ENCODE data around the gene BMF. TPM values are rescaled to one million over a fixed set of nuclear protein-coding genes. Genes with fewer than 3 reads are reported as not detected.

The BMF gene, protein sequence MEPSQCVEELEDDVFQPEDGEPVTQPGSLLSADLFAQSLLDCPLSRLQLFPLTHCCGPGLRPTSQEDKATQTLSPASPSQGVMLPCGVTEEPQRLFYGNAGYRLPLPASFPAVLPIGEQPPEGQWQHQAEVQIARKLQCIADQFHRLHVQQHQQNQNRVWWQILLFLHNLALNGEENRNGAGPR
- 4.8 and 5.3 TPM in 2 replicates for total RNA-seq (2014; rRNA removed; shearing (Covaris generic))
- total RNA-seq (2022) = 11.1 and 11.3 TPM in 2 replicates
- Bru-seq, nascent RNA = percentile 39 among the genes with signal in this experiment
- percentile 36 among the genes with signal in this experiment for BruChase-seq, experiment 1, labeled RNA remaining after a 6-hour chase
- BruChase-seq, experiment 2, labeled RNA remaining after a 2-hour chase = percentile 47 among the genes with signal in this experiment
- long read RNA-seq, full-length matches to known transcripts = 1 of 6 reads
- long read RNA-seq, partial matches to known transcripts = 2 of 6 reads
- long read RNA-seq, other reads (novel, unspliced or antisense) = 3 of 6 reads

DNA sequence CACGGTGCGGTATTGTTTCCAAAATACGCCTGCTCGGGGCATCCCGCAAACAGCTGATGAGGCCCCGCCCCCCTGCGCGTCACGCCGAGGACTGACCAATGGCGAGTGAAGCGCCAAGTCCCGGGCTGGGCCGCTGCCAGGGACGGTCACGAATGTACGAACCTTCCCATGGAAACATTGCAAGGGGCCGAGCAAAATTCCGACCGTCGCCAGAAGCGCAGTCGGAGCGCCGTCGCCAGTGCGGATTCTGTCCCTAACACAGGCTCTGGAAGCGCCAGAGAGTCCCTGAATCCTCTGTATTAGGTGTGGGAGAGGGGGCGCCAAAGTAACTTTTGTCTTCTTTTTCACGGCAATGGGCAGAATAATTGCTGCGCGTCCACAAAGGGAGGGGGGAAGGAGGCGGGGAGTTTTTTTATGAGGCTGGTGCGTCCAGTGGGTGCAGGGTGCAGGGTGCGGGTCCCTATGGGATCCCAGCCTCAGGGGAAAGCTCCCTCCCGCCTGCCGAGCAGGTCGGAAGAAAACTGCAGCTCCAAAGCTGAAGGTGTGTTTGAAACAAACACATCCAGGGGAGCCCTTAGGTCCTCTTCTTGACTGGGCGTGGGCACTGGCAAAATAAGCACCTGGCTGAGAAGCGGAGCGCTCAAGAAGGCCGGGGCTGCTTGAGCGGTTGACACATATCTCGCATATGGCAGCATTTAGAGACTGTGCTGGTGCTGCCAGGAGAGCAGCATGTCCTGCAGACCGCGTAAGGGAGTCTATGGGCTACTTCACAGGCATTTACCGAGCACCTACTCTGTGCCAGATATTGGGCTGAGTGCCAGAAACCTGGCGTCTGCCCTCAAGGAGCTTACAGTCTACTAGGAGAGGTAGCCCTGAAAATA is at the start of gene BMF:
BMF (minus strand) TSS at position 25 of the 881 bp plus-strand sequence. CDS start 2,793 bp downstream, outside the sequence.
- ChIA-PET CTCF (ENCODE audit: unreplicated experiment) (interaction anchor here (0.6 to 1.0 kb wide), 2 partner anchors 63 to 75 kb away, joined by 3 to 4 read pairs; no protein-coding TSS in a partner anchor), POLR2A (interaction anchor here (0.6 to 10.1 kb wide), 8 partner anchors 7 to 95 kb away, joined by 3 to 146 read pairs (median 4); no protein-coding TSS in a partner anchor)
- no TSS peak for BruUV-seq (replicated peaks)
- Histone ChIP-seq H3K9me2 (ENCODE audit: insufficient read depth, low read length) (no peaks in the 10 kb centered on the region), H3K4me3 (ENCODE audit: low read depth, low read length, poor library complexity, severe bottlenecking) (peak within 1 kb of the TSS; percentile 77), H4K20me1 (ENCODE audit: insufficient read depth, low read length) (no peaks in the 10 kb centered on the region), H2AFZ (ENCODE audit: low read length) (peak within 1 kb of the TSS; percentile 86), H3K4me2 (ENCODE audit: low read length) (peak within 1 kb of the TSS; percentile 88), H3K9me3 (ENCODE audit: low read length) (no peaks in the 10 kb centered on the region), H3K36me3 (ENCODE audit: insufficient read depth, low read length) (no peaks in the 10 kb centered on the region), H3K27ac (ENCODE audit: low read depth, low read length, poor library complexity, severe bottlenecking) (peak within 1 kb of the TSS; percentile 68), H3K4me1 (ENCODE audit: insufficient read depth, low read length, poor library complexity, severe bottlenecking) (peaks cover 72% of the 10 kb centered on the region), H3K79me2 (ENCODE audit: insufficient read depth, low read depth, low read length) (no peaks in the 10 kb centered on the region)
- intact Hi-C loops (cut with micrococcal nuclease; ENCODE audit: unreplicated experiment) = loop anchor here (2.0 to 5.0 kb wide), 3 partner anchors 52 to 320 kb away; partner anchors contain the start of gene BUB1B
- no peak for TF ChIP-seq EZH2phosphoT487 (IDR thresholded peaks at IDR 0.05; ENCODE audit: borderline replicate concordance, low read depth, low read length)
- TF ChIP-seq, protein P1, sequence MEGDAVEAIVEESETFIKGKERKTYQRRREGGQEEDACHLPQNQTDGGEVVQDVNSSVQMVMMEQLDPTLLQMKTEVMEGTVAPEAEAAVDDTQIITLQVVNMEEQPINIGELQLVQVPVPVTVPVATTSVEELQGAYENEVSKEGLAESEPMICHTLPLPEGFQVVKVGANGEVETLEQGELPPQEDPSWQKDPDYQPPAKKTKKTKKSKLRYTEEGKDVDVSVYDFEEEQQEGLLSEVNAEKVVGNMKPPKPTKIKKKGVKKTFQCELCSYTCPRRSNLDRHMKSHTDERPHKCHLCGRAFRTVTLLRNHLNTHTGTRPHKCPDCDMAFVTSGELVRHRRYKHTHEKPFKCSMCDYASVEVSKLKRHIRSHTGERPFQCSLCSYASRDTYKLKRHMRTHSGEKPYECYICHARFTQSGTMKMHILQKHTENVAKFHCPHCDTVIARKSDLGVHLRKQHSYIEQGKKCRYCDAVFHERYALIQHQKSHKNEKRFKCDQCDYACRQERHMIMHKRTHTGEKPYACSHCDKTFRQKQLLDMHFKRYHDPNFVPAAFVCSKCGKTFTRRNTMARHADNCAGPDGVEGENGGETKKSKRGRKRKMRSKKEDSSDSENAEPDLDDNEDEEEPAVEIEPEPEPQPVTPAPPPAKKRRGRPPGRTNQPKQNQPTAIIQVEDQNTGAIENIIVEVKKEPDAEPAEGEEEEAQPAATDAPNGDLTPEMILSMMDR (conservative IDR thresholded peaks at IDR 0.05; ENCODE audit: low read length) = peak; percentile 68
- peak; percentile 98 for DNase-seq (ENCODE audit: low spot score)

DNA sequence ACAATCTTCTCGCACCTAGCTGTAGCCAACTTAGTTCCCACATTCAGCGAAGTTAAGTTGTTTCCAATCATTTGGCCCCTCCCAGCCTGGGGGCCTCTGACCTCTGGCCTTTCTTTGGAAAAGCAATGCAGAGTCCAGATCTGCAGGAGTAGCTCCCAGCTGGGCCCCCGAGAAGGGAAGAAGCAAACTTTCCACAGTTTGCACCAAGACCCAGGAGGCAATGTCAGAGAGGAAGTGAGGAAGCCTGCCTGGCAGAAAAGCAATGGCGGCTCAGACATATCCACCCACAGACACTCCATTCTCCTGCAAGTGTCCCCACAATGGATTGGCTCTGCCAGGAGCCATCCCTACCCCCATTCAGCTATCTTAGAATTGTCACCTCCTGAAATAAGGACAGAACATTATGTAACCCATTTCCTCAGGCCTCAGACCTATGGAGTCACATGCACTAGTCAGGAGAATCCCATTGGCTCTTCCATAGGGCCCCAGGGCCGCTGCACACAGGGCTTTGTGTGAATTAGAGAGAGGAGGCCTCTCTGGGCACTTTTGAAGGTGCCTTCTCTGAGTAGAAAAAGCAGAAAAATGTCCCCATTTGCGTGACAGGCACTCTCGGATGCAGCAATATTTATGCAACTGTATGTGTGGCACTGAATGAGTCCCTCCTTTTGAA is 49.2 kb upstream of the BMF start:
- Histone ChIP-seq H3K79me2 (ENCODE audit: insufficient read depth, low read depth, low read length) (peaks cover 21% of the 10 kb centered on the region), H3K27ac (ENCODE audit: low read depth, low read length, poor library complexity, severe bottlenecking) (no peak overlapping the region), H3K4me1 (ENCODE audit: insufficient read depth, low read length, poor library complexity, severe bottlenecking) (peaks cover 19% of the 10 kb centered on the region), H3K4me3 (ENCODE audit: low read depth, low read length, poor library complexity, severe bottlenecking) (no peak overlapping the region), H3K4me2 (ENCODE audit: low read length) (no peak overlapping the region), H3K36me3 (ENCODE audit: insufficient read depth, low read length) (peaks cover 18% of the 10 kb centered on the region), H2AFZ (ENCODE audit: low read length) (no peak overlapping the region), H3K9me3 (ENCODE audit: low read length) (no peaks in the 10 kb centered on the region), H4K20me1 (ENCODE audit: insufficient read depth, low read length) (peaks cover 8% of the 10 kb centered on the region), H3K9me2 (ENCODE audit: insufficient read depth, low read length) (no peaks in the 10 kb centered on the region)
- intact Hi-C loops (cut with micrococcal nuclease; ENCODE audit: unreplicated experiment) = no loop called here
- no TSS peak for BruUV-seq (replicated peaks)
- TF ChIP-seq EZH2phosphoT487 (IDR thresholded peaks at IDR 0.05; ENCODE audit: borderline replicate concordance, low read depth, low read length) = no peak
- TF ChIP-seq, protein P1 (conservative IDR thresholded peaks at IDR 0.05; ENCODE audit: low read length) = no peak
- ChIA-PET POLR2A (interaction anchor here (0.6 to 1.0 kb wide), 3 partner anchors 15 to 57 kb away, joined by 3 read pairs; no protein-coding TSS in a partner anchor), CTCF (ENCODE audit: unreplicated experiment) (interaction anchor here (0.6 kb wide), 1 partner anchor 47 kb away, joined by 3 read pairs; no protein-coding TSS in a partner anchor)
- DNase-seq (ENCODE audit: low spot score) = no peak
